SU-DHL-6 (cell line): ENCODE data around the gene IFIH1.

Experiments used
- CTCF ChIP-seq: fragments of 200-600 bp; sonication (generic); IDR thresholded peaks from one replicate; pipeline ENCODE4 v1.5.1; 2017; ENCODE audit warnings: antibody characterized with exemption, mild to moderate bottlenecking, low read length, moderate library complexity; ENCODE audit not compliant: insufficient read depth, poor library complexity, severe bottlenecking
- EZH2phosphoT487 ChIP-seq: fragments of 200-600 bp; sonication (generic), shearing (Covaris generic); conservative IDR thresholded peaks from 2 replicates; pipeline ENCODE4 v1.6.1; 2018; ENCODE audit warnings: mild to moderate bottlenecking, antibody characterized with exemption, low read length, moderate library complexity, mixed read lengths

- TF ChIP-seq CTCF (no peak), EZH2phosphoT487 (no peak)
Observed at GRCh38 chr2:162300266-162300665, 18.2 kb downstream of the IFIH1 start.
